ENCODE measurements around the gene EMP1.

EMP1 gene

DNA sequence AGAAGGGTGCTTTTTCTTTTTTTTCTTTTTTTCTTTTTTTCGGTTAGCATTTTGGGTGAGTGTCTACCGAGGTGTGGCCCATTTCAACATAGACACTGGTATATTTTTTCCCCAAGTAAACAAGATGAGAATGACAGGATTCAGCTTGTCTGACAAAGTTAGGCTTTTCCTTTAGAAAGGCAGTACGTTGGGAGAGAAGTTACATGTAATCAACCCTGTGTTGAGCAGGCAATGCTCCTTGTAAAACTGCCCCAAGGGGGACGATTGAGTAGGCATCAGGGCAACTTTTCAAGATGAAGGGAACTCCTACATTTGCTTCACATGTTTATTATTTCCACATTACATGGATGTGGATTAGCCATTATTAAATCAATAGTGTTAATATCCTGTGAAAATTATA is 1.7 kb downstream of the EMP1 start:
- H3K27me3 ChIP-seq: no peaks in the 10 kb centered on the region
- intact Hi-C loops (cut with DNase I; ENCODE audit: low total_unique reads): loop anchor here (5.0 kb wide), 2 partner anchors 96 to 1366 kb away; partner anchors contain the start of gene GSG1
- peak overlapping the region; percentile 55 to 57 for H3K4me3 ChIP-seq
- DNase-seq: no peak
- no peaks in the 10 kb centered on the region for H3K9me3 ChIP-seq
- peak overlapping the region; percentile 79 to 83 for H3K27ac ChIP-seq
- no peaks in the 10 kb centered on the region for H3K36me3 ChIP-seq
- H3K4me1 ChIP-seq: peaks cover 0 to 21% (median 12%) of the 10 kb centered on the region in 4 donors
- TF ChIP-seq, protein P1, sequence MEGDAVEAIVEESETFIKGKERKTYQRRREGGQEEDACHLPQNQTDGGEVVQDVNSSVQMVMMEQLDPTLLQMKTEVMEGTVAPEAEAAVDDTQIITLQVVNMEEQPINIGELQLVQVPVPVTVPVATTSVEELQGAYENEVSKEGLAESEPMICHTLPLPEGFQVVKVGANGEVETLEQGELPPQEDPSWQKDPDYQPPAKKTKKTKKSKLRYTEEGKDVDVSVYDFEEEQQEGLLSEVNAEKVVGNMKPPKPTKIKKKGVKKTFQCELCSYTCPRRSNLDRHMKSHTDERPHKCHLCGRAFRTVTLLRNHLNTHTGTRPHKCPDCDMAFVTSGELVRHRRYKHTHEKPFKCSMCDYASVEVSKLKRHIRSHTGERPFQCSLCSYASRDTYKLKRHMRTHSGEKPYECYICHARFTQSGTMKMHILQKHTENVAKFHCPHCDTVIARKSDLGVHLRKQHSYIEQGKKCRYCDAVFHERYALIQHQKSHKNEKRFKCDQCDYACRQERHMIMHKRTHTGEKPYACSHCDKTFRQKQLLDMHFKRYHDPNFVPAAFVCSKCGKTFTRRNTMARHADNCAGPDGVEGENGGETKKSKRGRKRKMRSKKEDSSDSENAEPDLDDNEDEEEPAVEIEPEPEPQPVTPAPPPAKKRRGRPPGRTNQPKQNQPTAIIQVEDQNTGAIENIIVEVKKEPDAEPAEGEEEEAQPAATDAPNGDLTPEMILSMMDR (IDR thresholded peaks at IDR 0.05): no peak

DNA sequence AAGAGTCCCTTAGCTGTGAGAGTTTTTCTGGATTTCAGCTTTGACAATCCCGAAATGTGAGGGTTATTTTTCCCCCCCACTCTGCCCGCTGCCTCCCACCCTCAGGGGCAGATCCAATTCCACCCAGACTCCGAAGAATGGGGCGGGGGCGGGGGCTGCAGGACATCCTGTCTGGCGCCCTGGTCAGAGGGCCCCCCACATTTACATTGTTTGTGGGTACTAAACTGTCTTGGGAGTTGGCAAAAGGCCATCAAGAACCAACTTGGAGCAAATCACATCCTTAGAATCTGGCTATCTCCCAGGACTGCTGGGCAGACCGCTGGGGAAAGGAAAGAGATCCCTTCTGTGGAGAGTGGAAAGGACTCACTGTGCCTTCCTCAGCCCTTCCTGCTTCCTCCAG is 2.4 kb downstream of the EMP1 start:
- intact Hi-C loops (cut with DNase I; ENCODE audit: low total_unique reads): loop anchor here (5.0 kb wide), 2 partner anchors 97 to 1367 kb away; partner anchors contain the start of gene GSG1
- no peaks in the 10 kb centered on the region for H3K9me3 ChIP-seq
- peak overlapping the region; percentile 79 to 83 for H3K27ac ChIP-seq
- DNase-seq: no peak
- H3K36me3 ChIP-seq: no peaks in the 10 kb centered on the region
- H3K4me1 ChIP-seq: peaks cover 0 to 26% (median 16%) of the 10 kb centered on the region in 4 donors
- H3K27me3 ChIP-seq: no peaks in the 10 kb centered on the region
- TF ChIP-seq, protein P1 (IDR thresholded peaks at IDR 0.05): no peak
- H3K4me3 ChIP-seq: peak overlapping the region; percentile 55 to 57

DNA sequence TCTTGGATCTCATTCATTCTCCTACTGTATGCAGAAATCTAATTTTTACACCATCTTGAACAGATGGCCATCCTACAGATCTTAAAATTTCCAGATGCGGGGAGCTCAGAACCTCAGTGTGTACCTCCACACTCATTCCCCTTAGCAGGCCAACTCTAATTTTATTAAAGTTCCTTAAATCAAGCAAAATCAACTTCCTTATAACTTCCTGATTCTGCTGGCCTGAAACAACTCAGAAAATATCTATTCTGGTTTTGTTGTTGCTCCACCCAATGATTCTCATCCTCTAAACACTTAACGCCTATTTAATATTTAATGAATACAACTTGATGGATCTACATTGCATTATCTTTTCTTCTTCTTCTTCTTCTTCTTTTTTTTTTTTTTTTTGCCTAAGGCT is 3.1 kb downstream of the EMP1 start:
- H3K9me3 ChIP-seq: no peaks in the 10 kb centered on the region
- intact Hi-C loops (cut with DNase I; ENCODE audit: low total_unique reads): loop anchor here (5.0 kb wide), 2 partner anchors 97 to 1367 kb away; partner anchors contain the start of gene GSG1
- peak overlapping the region; percentile 79 to 83 for H3K27ac ChIP-seq
- peak overlapping the region; percentile 55 to 57 for H3K4me3 ChIP-seq
- no peaks in the 10 kb centered on the region for H3K36me3 ChIP-seq
- peaks cover 0 to 30% (median 17%) of the 10 kb centered on the region in 4 donors for H3K4me1 ChIP-seq
- TF ChIP-seq, protein P1 (IDR thresholded peaks at IDR 0.05): no peak
- no peaks in the 10 kb centered on the region for H3K27me3 ChIP-seq
- DNase-seq: no peak

DNA sequence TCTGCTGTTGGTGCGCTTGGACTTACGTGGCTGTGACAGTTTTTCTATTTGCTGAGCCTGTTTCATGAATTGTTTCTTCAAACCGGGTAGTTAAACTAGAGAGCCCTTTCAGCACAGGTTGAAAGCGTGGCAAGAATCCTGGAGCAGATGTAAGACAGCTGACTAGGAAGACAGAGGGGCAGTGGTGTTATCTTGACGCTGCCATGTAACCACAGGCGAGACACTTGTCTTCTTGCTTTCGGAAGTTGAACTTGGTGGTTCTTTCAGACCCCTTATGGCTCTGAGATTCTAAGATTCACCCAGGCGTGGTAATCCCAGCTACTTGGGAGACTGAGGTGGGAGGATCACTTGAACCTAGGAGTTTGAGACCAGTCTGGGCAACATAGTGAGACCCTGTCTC is 4.3 kb downstream of the EMP1 start:
- H3K4me3 ChIP-seq: peak overlapping the region; percentile 6 to 57
- H3K4me1 ChIP-seq: peaks cover 0 to 26% (median 16%) of the 10 kb centered on the region in 4 donors

DNA sequence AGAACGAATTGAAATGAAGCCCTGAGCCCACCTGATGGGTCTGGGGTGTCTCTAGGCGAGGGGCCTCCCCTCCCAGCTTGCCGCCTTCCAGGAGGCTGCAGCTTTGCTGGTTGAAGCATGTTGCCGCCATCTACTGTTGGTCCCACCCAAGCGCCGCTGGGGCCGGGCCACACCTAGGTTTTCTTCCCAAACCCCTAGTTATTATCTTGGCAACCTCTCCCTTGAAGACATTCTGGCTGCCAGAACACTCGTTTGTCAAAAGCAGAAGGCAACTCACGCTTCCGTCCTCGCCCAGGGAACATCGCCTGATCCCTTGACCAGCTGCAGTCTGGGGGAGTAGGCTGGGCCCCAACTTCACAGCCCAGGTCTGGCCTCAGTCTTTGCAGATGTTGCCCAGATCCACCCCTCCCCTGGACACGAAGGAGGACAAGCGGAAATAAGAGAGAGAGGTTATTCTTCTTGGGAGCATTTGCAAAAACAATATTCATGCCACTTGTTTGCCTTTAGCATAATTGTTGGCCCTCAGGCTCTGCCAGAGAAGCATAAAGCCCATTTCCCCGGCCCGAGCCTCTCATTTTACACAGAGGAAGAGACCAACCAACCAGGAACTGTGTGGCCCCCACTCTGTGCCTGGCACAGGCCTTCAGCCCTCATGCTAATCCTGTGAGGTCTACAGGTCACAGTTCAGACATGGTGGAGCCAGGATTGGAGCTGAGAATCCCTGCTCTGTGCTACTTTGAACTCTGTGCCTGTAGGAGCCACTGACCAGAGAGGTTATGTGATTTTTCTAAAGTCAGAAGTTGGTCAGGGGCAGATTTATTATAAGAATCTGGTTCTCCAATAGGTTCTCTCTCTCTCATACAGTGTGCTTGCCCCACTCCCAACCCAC is 6.8 kb downstream of the EMP1 start:
- DNase-seq: peak; percentile 63 to 75
- intact Hi-C loops (cut with DNase I; ENCODE audit: low total_unique reads): no loop called here
- peak overlapping the region; percentile 22 to 37 for H3K27ac ChIP-seq

More for the DNA sequence above, 4.3 kb downstream of the EMP1 start:
- no peaks in the 10 kb centered on the region for H3K36me3 ChIP-seq
- DNase-seq: no peak
- H3K27ac ChIP-seq: peak overlapping the region; percentile 12 to 15
- TF ChIP-seq, protein P1 (IDR thresholded peaks at IDR 0.05): no peak
- H3K27me3 ChIP-seq: no peaks in the 10 kb centered on the region
- intact Hi-C loops (cut with DNase I; ENCODE audit: low total_unique reads): no loop called here
- no peaks in the 10 kb centered on the region for H3K9me3 ChIP-seq

More for the DNA sequence above, 6.8 kb downstream of the EMP1 start:
- H3K4me1 ChIP-seq: peaks cover 0 to 32% (median 18%) of the 10 kb centered on the region in 4 donors
- no peaks in the 10 kb centered on the region for H3K36me3 ChIP-seq
- no peaks in the 10 kb centered on the region for H3K9me3 ChIP-seq
- no peak overlapping the region for H3K4me3 ChIP-seq
- H3K27me3 ChIP-seq: no peaks in the 10 kb centered on the region
- TF ChIP-seq, protein P1 (IDR thresholded peaks at IDR 0.05): peak in 1 of 2 experiments; percentile 13
